ENCODE measurements around the gene PPARD. TPM values are rescaled to one million over a fixed set of nuclear protein-coding genes. Genes with fewer than 3 reads are reported as not detected.

Gene PPARD
- total RNA-seq, 1 experiment from 2014 or later, result 26.8 TPM

- Mint-ChIP-seq H3K36me3 (ENCODE audit: insufficient read depth, unreplicated experiment) (peaks cover 19% of the 10 kb centered on the region), H3K4me1 (ENCODE audit: low read depth, unreplicated experiment) (peaks cover 72% of the 10 kb centered on the region), H3K4me3 (ENCODE audit: low read depth, unreplicated experiment) (peak overlapping the region; percentile 11), H3K27ac (ENCODE audit: unreplicated experiment) (peak overlapping the region; percentile 62), H3K9me3 (ENCODE audit: low read depth, unreplicated experiment) (no peaks in the 10 kb centered on the region), H3K27me3 (ENCODE audit: unreplicated experiment) (no peaks in the 10 kb centered on the region)
- intact Hi-C loops (cut with micrococcal nuclease; ENCODE audit: unreplicated experiment), result loop anchor here (1.0 to 5.0 kb wide), 2 partner anchors 51 to 59 kb away; partner anchors contain the start of genes FANCE and PPARD
- no peak for TF ChIP-seq CTCF (IDR thresholded peaks at IDR 0.05; ENCODE audit: unreplicated experiment)
- CTCF ChIA-PET, result interaction anchor here (1.4 to 1.8 kb wide), 2 partner anchors 22 to 51 kb away, joined by 3 to 15 read pairs; partner anchors contain the start of gene PPARD
- no peak for DNase-seq
- BruUV-seq (replicated peaks), result no TSS peak
Measured at GRCh38 chr6:35392773-35393672, 50.7 kb downstream of the PPARD start.

GRCh38 chr6:35396991-35397390 lies 54.6 kb downstream of the PPARD start:
- Mint-ChIP-seq H3K4me3 (ENCODE audit: low read depth, unreplicated experiment) (no peak overlapping the region), H3K36me3 (ENCODE audit: insufficient read depth, unreplicated experiment) (peaks cover 13% of the 10 kb centered on the region), H3K4me1 (ENCODE audit: low read depth, unreplicated experiment) (peaks cover 59% of the 10 kb centered on the region), H3K9me3 (ENCODE audit: low read depth, unreplicated experiment) (no peaks in the 10 kb centered on the region), H3K27me3 (ENCODE audit: unreplicated experiment) (no peaks in the 10 kb centered on the region), H3K27ac (ENCODE audit: unreplicated experiment) (no peak overlapping the region)
- no TSS peak for BruUV-seq (replicated peaks)
- DNase-seq, result no peak
- TF ChIP-seq CTCF (IDR thresholded peaks at IDR 0.05; ENCODE audit: unreplicated experiment), result no peak
- CTCF ChIA-PET, result no interaction called here
- intact Hi-C loops (cut with micrococcal nuclease; ENCODE audit: unreplicated experiment), result no loop called here

- Mint-ChIP-seq H3K27ac (ENCODE audit: unreplicated experiment) (no peak overlapping the region), H3K9me3 (ENCODE audit: low read depth, unreplicated experiment) (no peaks in the 10 kb centered on the region), H3K27me3 (ENCODE audit: unreplicated experiment) (no peaks in the 10 kb centered on the region), H3K4me1 (ENCODE audit: low read depth, unreplicated experiment) (peaks cover 59% of the 10 kb centered on the region), H3K36me3 (ENCODE audit: insufficient read depth, unreplicated experiment) (peaks cover 9% of the 10 kb centered on the region), H3K4me3 (ENCODE audit: low read depth, unreplicated experiment) (no peak overlapping the region)
- no TSS peak for BruUV-seq (replicated peaks)
- intact Hi-C loops (cut with micrococcal nuclease; ENCODE audit: unreplicated experiment), result no loop called here
- TF ChIP-seq CTCF (IDR thresholded peaks at IDR 0.05; ENCODE audit: unreplicated experiment), result no peak
- CTCF ChIA-PET, result interaction anchor here (0.7 kb wide), 1 partner anchor 10 kb away, joined by 3 read pairs; no protein-coding TSS in a partner anchor
- no peak for DNase-seq
Measured at GRCh38 chr6:35397806-35398418, 55.6 kb downstream of the PPARD start.

- H3K27ac Mint-ChIP-seq (ENCODE audit: unreplicated experiment), result no peak overlapping the region
- intact Hi-C loops (cut with micrococcal nuclease; ENCODE audit: unreplicated experiment), result no loop called here
- no peak overlapping the region for H3K4me3 Mint-ChIP-seq (ENCODE audit: low read depth, unreplicated experiment)
- H3K27me3 Mint-ChIP-seq (ENCODE audit: unreplicated experiment), result no peaks in the 10 kb centered on the region
- no peak for DNase-seq
- H3K36me3 Mint-ChIP-seq (ENCODE audit: insufficient read depth, unreplicated experiment), result peaks cover 9% of the 10 kb centered on the region
- no TSS peak for BruUV-seq (replicated peaks)
- CTCF ChIA-PET, result interaction anchor here (0.6 to 0.7 kb wide), 2 partner anchors 10 to 268 kb away, joined by 3 to 6 read pairs; no protein-coding TSS in a partner anchor
- peaks cover 59% of the 10 kb centered on the region for H3K4me1 Mint-ChIP-seq (ENCODE audit: low read depth, unreplicated experiment)
- TF ChIP-seq CTCF (IDR thresholded peaks at IDR 0.05; ENCODE audit: unreplicated experiment), result no peak
- H3K9me3 Mint-ChIP-seq (ENCODE audit: low read depth, unreplicated experiment), result no peaks in the 10 kb centered on the region
Measured at GRCh38 chr6:35398526-35398925, 56.2 kb downstream of the PPARD start.

All from Calu3 (cell line).